Measurements from ENCODE around the gene PAK4.

DNA sequence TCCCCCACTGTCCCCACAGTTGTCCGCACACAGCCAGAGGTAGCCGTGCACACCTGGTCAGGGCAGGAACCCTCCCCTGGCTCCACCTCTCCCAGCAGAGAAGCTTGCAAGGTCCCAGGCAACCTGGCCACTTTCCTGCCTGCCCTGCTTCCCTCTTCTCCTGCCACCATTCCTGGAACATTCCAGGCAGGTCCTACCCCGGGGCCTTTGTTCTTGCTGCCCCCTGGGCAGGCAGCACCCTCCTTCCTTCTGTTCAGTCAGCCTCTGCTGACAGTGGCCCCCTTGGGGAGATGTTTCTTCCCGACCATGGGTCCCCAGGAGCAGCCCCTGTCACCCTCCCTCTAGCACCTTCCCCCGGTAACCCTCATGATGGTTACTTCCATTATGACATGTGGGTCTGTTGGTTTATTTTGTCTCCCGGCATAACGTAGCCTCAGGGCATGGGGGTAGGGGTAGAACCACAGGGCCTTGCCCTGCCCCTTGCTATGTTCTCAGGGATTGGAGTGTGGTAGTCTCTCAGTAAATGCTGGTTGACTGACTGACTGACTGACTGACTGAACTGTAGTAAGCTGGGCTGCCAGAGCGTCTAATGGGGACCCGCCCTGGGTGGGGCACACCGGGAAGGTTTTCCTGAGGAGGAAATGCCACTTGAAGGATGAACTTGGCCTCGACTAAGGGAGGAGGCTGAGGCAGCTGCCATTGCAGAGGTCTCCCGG is 10.8 kb downstream of the PAK4 start:
- TF ChIP-seq, protein P1, sequence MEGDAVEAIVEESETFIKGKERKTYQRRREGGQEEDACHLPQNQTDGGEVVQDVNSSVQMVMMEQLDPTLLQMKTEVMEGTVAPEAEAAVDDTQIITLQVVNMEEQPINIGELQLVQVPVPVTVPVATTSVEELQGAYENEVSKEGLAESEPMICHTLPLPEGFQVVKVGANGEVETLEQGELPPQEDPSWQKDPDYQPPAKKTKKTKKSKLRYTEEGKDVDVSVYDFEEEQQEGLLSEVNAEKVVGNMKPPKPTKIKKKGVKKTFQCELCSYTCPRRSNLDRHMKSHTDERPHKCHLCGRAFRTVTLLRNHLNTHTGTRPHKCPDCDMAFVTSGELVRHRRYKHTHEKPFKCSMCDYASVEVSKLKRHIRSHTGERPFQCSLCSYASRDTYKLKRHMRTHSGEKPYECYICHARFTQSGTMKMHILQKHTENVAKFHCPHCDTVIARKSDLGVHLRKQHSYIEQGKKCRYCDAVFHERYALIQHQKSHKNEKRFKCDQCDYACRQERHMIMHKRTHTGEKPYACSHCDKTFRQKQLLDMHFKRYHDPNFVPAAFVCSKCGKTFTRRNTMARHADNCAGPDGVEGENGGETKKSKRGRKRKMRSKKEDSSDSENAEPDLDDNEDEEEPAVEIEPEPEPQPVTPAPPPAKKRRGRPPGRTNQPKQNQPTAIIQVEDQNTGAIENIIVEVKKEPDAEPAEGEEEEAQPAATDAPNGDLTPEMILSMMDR (IDR thresholded peaks at IDR 0.05; ENCODE audit: poor library complexity): no peak
- TF ChIP-seq EZH2 (IDR thresholded peaks at IDR 0.05; ENCODE audit: borderline replicate concordance): no peak
